ENCODE results near the gene TMEM114. TPM values are rescaled to one million over a fixed set of nuclear protein-coding genes. Genes with fewer than 3 reads are reported as not detected.

The TMEM114 gene
- total RNA-seq, 2 experiments from 2014 or later: not detected

- intact Hi-C loops (cut with micrococcal nuclease): no loop called here
- peaks cover 10% of the 10 kb centered on the region for H3K27me3 Mint-ChIP-seq
- H3K27ac Mint-ChIP-seq: no peak overlapping the region
- TF ChIP-seq, protein P1, sequence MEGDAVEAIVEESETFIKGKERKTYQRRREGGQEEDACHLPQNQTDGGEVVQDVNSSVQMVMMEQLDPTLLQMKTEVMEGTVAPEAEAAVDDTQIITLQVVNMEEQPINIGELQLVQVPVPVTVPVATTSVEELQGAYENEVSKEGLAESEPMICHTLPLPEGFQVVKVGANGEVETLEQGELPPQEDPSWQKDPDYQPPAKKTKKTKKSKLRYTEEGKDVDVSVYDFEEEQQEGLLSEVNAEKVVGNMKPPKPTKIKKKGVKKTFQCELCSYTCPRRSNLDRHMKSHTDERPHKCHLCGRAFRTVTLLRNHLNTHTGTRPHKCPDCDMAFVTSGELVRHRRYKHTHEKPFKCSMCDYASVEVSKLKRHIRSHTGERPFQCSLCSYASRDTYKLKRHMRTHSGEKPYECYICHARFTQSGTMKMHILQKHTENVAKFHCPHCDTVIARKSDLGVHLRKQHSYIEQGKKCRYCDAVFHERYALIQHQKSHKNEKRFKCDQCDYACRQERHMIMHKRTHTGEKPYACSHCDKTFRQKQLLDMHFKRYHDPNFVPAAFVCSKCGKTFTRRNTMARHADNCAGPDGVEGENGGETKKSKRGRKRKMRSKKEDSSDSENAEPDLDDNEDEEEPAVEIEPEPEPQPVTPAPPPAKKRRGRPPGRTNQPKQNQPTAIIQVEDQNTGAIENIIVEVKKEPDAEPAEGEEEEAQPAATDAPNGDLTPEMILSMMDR (IDR thresholded peaks at IDR 0.05): no peak
- no peaks in the 10 kb centered on the region for H3K36me3 Mint-ChIP-seq (ENCODE audit: low read depth)
- ChIA-PET CTCF (no interaction called here), POLR2A (interaction anchor here (0.6 kb wide), 1 partner anchor 309 kb away, joined by 4 read pairs; no protein-coding TSS in a partner anchor)
- no peaks in the 10 kb centered on the region for H3K4me1 Mint-ChIP-seq (ENCODE audit: low read depth)
- H3K9me3 Mint-ChIP-seq: no peaks in the 10 kb centered on the region
- ATAC-seq (no peak), DNase-seq (no peak)
- no peak overlapping the region for H3K4me3 Mint-ChIP-seq
Observed at GRCh38 chr16:8611886-8612600, 21.7 kb upstream of the TMEM114 start.

DNA sequence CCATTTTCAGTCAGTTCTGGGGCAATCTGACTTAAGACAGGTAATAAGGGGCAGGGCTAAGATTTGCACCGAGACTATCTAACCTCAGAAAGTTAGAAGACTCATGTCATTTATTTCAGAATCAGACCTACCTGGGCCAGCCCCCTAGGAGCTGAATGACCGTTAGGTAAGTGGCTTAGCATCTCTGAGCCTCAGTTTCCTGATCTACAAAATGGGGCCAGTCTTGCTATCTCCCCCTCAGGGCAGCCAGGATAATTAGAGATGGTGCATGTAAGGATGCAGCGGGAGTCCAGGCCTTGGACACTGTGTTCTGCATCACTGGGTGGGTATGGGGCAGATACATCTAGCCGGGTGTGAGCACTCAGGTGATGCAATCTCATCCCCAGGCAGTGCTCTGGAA is 20.8 kb upstream of the TMEM114 start:
- Mint-ChIP-seq H3K4me1 (ENCODE audit: low read depth) (no peaks in the 10 kb centered on the region), H3K27me3 (peaks cover 13% of the 10 kb centered on the region), H3K9me3 (no peaks in the 10 kb centered on the region), H3K27ac (no peak overlapping the region), H3K36me3 (ENCODE audit: low read depth) (no peaks in the 10 kb centered on the region), H3K4me3 (no peak overlapping the region)
- intact Hi-C loops (cut with micrococcal nuclease): no loop called here
- ATAC-seq (no peak), DNase-seq (no peak)
- ChIA-PET CTCF (no interaction called here), POLR2A (no interaction called here)
- TF ChIP-seq, protein P1 (IDR thresholded peaks at IDR 0.05): no peak

DNA sequence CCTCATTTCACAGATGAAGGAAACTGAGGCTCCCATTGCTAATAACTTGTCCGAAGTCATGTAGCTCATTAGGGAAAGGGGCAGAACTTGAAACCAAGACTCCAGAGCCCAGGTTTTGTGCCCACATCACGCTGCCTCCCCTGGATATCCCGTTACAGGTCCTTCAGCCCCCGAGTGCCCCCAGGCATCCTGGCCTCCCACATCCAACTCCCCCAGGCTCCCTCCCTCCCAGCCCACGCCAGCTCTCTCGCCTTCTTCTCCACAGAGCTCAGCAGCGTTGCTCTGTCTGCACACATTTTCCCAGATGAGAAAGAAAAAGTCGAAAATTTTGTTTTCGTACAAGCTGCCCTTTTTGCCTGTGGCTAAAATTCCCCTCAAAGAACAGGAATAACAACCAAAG is 16.9 kb upstream of the TMEM114 start:
- CTCF ChIA-PET: no interaction called here
- TF ChIP-seq, protein P1 (IDR thresholded peaks at IDR 0.05): no peak
- POLR2A ChIA-PET: no interaction called here
- no peaks in the 10 kb centered on the region for H3K4me1 Mint-ChIP-seq (ENCODE audit: low read depth)
- peaks cover 10% of the 10 kb centered on the region for H3K27me3 Mint-ChIP-seq
- H3K36me3 Mint-ChIP-seq (ENCODE audit: low read depth): no peaks in the 10 kb centered on the region
- DNase-seq (no peak), ATAC-seq (no peak)
- intact Hi-C loops (cut with micrococcal nuclease): no loop called here
- no peak overlapping the region for H3K4me3 Mint-ChIP-seq
- no peak overlapping the region for H3K27ac Mint-ChIP-seq
- no peaks in the 10 kb centered on the region for H3K9me3 Mint-ChIP-seq

DNA sequence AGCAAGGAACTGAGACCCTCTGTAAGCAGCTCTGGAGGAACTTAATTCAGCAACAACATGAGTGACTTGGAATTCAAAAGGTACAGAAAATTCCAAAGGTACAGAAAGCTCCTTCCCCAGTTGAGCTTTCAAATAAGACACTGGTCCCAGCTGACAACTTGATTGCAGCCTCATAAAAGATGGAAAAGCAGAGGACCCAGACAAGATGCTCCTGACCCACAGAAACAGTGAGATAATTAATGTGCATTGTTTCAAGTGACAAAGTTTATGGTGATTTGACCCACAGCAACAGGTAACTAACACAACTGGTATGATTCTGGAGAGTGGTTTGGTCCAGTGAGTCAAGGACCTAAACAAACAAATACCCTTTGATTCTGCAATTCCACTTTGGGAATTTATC is 15.2 kb upstream of the TMEM114 start:
- POLR2A ChIA-PET: interaction anchor here (0.6 kb wide), 1 partner anchor 570 kb away, joined by 4 read pairs; no protein-coding TSS in a partner anchor
- intact Hi-C loops (cut with micrococcal nuclease): no loop called here
- no peak overlapping the region for H3K4me3 Mint-ChIP-seq
- no peaks in the 10 kb centered on the region for H3K9me3 Mint-ChIP-seq
- ATAC-seq (no peak), DNase-seq (no peak)
- no peak overlapping the region for H3K27ac Mint-ChIP-seq
- H3K27me3 Mint-ChIP-seq: peaks cover 8% of the 10 kb centered on the region
- no peaks in the 10 kb centered on the region for H3K4me1 Mint-ChIP-seq (ENCODE audit: low read depth)
- CTCF ChIA-PET: no interaction called here
- TF ChIP-seq, protein P1 (IDR thresholded peaks at IDR 0.05): no peak
- H3K36me3 Mint-ChIP-seq (ENCODE audit: low read depth): no peaks in the 10 kb centered on the region

DNA sequence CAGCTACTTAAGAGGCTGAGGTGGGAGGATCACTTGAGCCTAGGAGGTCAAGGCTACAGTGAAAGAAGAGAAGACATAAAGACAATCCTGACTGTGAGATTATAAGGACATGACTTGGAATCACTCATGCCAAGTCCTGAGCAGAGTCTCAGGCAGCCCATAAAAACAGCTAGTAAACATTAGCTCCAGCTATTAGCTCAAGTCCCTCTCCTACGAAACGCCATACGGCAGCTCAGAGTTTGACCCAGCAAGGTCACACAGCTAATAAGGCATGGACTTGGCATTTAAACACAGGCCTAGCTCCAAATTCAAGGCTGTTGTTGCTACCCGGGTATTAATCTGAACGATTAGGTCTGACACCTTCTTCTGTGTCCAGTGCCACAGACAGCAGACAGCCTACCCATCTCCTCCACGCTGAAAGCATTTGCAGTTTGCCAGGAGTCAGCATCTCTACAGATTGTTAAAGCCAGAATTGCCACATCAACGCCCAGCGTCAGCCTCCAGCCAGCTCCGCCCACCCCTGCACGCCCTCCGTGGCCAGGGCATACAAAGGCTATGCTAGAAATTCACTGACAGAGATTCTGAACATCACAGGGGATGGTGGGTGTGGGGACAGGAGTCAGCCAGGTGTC is 9.9 kb upstream of the TMEM114 start:
- ATAC-seq (no peak), DNase-seq (no peak)
- no peaks in the 10 kb centered on the region for H3K4me1 Mint-ChIP-seq (ENCODE audit: low read depth)
- peaks cover 3% of the 10 kb centered on the region for H3K9me3 Mint-ChIP-seq
- H3K4me3 Mint-ChIP-seq: no peak overlapping the region
- ChIA-PET CTCF (interaction anchor here (1.9 kb wide), 1 partner anchor 33 kb away, joined by 4 read pairs; no protein-coding TSS in a partner anchor), POLR2A (no interaction called here)
- H3K27me3 Mint-ChIP-seq: peaks cover 4% of the 10 kb centered on the region
- no peaks in the 10 kb centered on the region for H3K36me3 Mint-ChIP-seq (ENCODE audit: low read depth)
- intact Hi-C loops (cut with micrococcal nuclease): no loop called here
- H3K27ac Mint-ChIP-seq: no peak overlapping the region
- TF ChIP-seq, protein P1 (IDR thresholded peaks at IDR 0.05): no peak

Data from activated CD8-positive, alpha-beta T cell treated with anti-CD3 and anti-CD28 coated beads for 36 hours (primary cell).